Measurements from ENCODE around the gene CAMK1. TPM values are rescaled to one million over a fixed set of nuclear protein-coding genes. Genes with fewer than 3 reads are reported as not detected.

CAMK1 gene
- total RNA-seq, 2 experiments from 2014 or later = 0.74 to 1.1 TPM

DNA sequence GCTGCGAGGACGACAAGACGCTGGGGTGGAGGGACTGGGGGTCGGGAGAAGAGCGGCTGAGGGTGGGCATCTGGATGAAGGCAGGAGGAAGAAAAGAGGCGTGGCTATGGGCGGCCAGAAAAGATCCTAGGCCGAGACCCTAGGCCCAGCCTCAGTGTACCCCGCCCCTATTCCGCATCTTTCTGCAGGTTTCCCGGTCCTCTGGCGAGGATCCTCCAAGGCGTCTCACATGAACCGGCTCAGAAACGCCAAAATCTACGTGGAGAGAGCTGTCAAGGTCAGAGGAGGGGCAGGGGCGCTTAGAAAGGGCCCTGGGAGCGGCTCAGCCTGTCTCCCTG is 40.7 kb upstream of the CAMK1 start:
- DNase-seq = no peak
- intact Hi-C loops (cut with DNase I, micrococcal nuclease) = no loop called here
- H3K9me3 ChIP-seq (ENCODE audit: control insufficient read depth in 1 of 2, insufficient read depth in 1 of 2, low read length in 2 of 2) = no peaks in the 10 kb centered on the region
- peaks cover 35% of the 10 kb centered on the region for H3K4me1 ChIP-seq (ENCODE audit: insufficient read depth, low read length)
- H3K9me3 Mint-ChIP-seq = no peaks in the 10 kb centered on the region
- TF ChIP-seq, protein P1, sequence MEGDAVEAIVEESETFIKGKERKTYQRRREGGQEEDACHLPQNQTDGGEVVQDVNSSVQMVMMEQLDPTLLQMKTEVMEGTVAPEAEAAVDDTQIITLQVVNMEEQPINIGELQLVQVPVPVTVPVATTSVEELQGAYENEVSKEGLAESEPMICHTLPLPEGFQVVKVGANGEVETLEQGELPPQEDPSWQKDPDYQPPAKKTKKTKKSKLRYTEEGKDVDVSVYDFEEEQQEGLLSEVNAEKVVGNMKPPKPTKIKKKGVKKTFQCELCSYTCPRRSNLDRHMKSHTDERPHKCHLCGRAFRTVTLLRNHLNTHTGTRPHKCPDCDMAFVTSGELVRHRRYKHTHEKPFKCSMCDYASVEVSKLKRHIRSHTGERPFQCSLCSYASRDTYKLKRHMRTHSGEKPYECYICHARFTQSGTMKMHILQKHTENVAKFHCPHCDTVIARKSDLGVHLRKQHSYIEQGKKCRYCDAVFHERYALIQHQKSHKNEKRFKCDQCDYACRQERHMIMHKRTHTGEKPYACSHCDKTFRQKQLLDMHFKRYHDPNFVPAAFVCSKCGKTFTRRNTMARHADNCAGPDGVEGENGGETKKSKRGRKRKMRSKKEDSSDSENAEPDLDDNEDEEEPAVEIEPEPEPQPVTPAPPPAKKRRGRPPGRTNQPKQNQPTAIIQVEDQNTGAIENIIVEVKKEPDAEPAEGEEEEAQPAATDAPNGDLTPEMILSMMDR (IDR thresholded peaks at IDR 0.05) = no peak
- no peaks in the 10 kb centered on the region for H3K27me3 ChIP-seq (ENCODE audit: control insufficient read depth in 1 of 2, insufficient read depth in 2 of 2, low read length in 2 of 2)
- H3K27ac Mint-ChIP-seq = peak overlapping the region; percentile 70
- ChIA-PET CTCF (no interaction called here), POLR2A (interaction anchor here (1.4 to 5.9 kb wide), 5 partner anchors 18 to 122 kb away, joined by 6 to 64 read pairs (median 8); partner anchors contain the start of genes ARPC4, BRPF1, CRELD1 and JAGN1)
- H3K27me3 Mint-ChIP-seq = no peaks in the 10 kb centered on the region
- peaks cover 37% of the 10 kb centered on the region for H3K36me3 Mint-ChIP-seq (ENCODE audit: low read depth)
- H3K27ac ChIP-seq (ENCODE audit: low read depth in 1 of 2, low read length in 2 of 2) = peak overlapping the region in 1 of 2 donors; percentile 70
- H3K4me1 Mint-ChIP-seq (ENCODE audit: low read depth) = peaks cover 40% of the 10 kb centered on the region
- peak overlapping the region; percentile 85 for H3K4me3 Mint-ChIP-seq
- no peak for ATAC-seq (ENCODE audit: poor library complexity)
- H3K4me3 ChIP-seq (ENCODE audit: low read length) = peak overlapping the region; percentile 68
- peaks cover 24% of the 10 kb centered on the region for H3K36me3 ChIP-seq (ENCODE audit: insufficient read depth, low read length)

DNA sequence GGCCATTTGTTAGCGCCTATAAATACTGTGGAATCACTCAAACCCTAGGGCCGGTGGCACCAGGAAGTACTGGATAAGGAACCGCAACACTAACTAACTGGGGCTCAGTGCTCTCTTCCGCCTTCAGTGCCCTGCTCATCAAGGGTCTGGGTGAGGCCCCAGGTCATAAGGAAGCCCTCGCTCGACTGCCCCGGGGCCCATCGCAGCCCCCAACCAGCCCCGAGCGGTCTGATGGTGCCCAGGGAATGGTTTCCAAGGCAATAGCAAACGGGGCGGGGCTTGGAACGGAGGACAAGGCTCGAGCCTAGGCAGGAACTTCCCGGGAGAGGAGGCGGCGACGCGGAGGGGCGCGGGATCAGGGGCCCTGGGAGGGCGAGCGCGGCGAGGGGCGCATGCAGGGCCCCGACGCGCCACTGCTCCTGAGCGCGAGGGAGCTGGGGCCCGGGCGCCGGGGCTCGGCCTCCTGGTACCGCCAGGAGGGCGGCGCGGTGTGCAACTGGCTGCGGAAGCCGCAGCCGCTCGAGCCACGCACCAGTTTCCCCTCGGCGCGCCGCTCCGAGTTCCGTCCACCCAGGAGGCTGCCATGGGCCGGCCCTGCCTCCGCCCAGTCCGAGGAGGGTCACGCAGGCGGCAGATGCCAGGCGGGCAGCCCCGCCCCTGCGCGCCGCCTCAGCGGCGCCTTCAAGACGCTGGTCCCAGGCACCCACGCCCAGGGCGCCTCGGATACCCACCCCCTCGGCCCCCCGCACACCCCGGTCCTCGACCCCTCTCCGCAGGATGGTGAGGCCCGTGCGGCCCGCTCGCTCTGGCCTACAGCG is 40.1 kb upstream of the CAMK1 start, which contains the start of gene TTLL3:
TTLL3 (plus strand) TSS at position 648 of the 818 bp plus-strand sequence. CDS start 400 bp downstream, outside the sequence.
- peaks cover 30% of the 10 kb centered on the region for H3K36me3 ChIP-seq (ENCODE audit: insufficient read depth, low read length)
- H3K27ac Mint-ChIP-seq = peak within 1 kb of the TSS; percentile 83
- no peaks in the 10 kb centered on the region for H3K9me3 ChIP-seq (ENCODE audit: control insufficient read depth in 1 of 2, insufficient read depth in 1 of 2, low read length in 2 of 2)
- H3K4me3 Mint-ChIP-seq = peak within 1 kb of the TSS; percentile 88
- no peaks in the 10 kb centered on the region for H3K27me3 Mint-ChIP-seq
- peak within 1 kb of the TSS; percentile 68 for H3K4me3 ChIP-seq (ENCODE audit: low read length)
- ChIA-PET CTCF (interaction anchor here (1.3 to 1.5 kb wide), 2 partner anchors 17 to 83 kb away, joined by 5 to 8 read pairs; partner anchors contain the start of gene ARPC4), POLR2A (interaction anchor here (0.6 to 5.9 kb wide), 10 partner anchors 17 to 511 kb away, joined by 3 to 64 read pairs (median 6); partner anchors contain the start of genes ARPC4, BRPF1, CRELD1 and JAGN1)
- intact Hi-C loops (cut with DNase I, micrococcal nuclease) = loop anchor here (1.0 to 5.0 kb wide), 3 partner anchors 17 to 63 kb away; partner anchors contain the start of genes ARPC4 (in 2 of the 2), OGG1 (in 1 of the 2) and TADA3 (in 1 of the 2)
- H3K27ac ChIP-seq (ENCODE audit: low read depth in 1 of 2, low read length in 2 of 2) = peak within 1 kb of the TSS; percentile 70 to 85
- ATAC-seq (ENCODE audit: poor library complexity) = peak; percentile 66
- TF ChIP-seq, protein P1 (IDR thresholded peaks at IDR 0.05) = no peak
- H3K9me3 Mint-ChIP-seq = no peaks in the 10 kb centered on the region
- H3K4me1 ChIP-seq (ENCODE audit: insufficient read depth, low read length) = peaks cover 35% of the 10 kb centered on the region
- peak; percentile 22 to 72 (median 38) for DNase-seq
- H3K36me3 Mint-ChIP-seq (ENCODE audit: low read depth) = peaks cover 43% of the 10 kb centered on the region
- H3K4me1 Mint-ChIP-seq (ENCODE audit: low read depth) = peaks cover 40% of the 10 kb centered on the region
- H3K27me3 ChIP-seq (ENCODE audit: control insufficient read depth in 1 of 2, insufficient read depth in 2 of 2, low read length in 2 of 2) = no peaks in the 10 kb centered on the region

GRCh38 chr3:9809239-9809614 is 39.5 kb upstream of the CAMK1 start:
- peak in 4 of 14 experiments; percentile 4 to 37 (median 6) for DNase-seq
- peak overlapping the region; percentile 88 for H3K4me3 Mint-ChIP-seq
- peak overlapping the region; percentile 83 for H3K27ac Mint-ChIP-seq
- peaks cover 36% of the 10 kb centered on the region for H3K36me3 ChIP-seq (ENCODE audit: insufficient read depth, low read length)
- CTCF ChIA-PET = interaction anchor here (1.2 to 1.5 kb wide), 3 partner anchors 16 to 124 kb away, joined by 4 to 8 read pairs (median 5); partner anchors contain the start of gene ARPC4
- no peaks in the 10 kb centered on the region for H3K27me3 Mint-ChIP-seq
- peaks cover 40% of the 10 kb centered on the region for H3K4me1 Mint-ChIP-seq (ENCODE audit: low read depth)
- peak; percentile 9 for ATAC-seq (ENCODE audit: poor library complexity)
- H3K27me3 ChIP-seq (ENCODE audit: control insufficient read depth in 1 of 2, insufficient read depth in 2 of 2, low read length in 2 of 2) = no peaks in the 10 kb centered on the region
- peaks cover 35% of the 10 kb centered on the region for H3K4me1 ChIP-seq (ENCODE audit: insufficient read depth, low read length)
- peak overlapping the region; percentile 70 to 85 for H3K27ac ChIP-seq (ENCODE audit: low read depth in 1 of 2, low read length in 2 of 2)
- TF ChIP-seq, protein P1 (IDR thresholded peaks at IDR 0.05) = no peak
- no peaks in the 10 kb centered on the region for H3K9me3 Mint-ChIP-seq
- POLR2A ChIA-PET = interaction anchor here (0.6 to 5.9 kb wide), 11 partner anchors 17 to 512 kb away, joined by 3 to 64 read pairs (median 6); partner anchors contain the start of genes ARPC4, BRPF1, CRELD1 and JAGN1
- H3K4me3 ChIP-seq (ENCODE audit: low read length) = peak overlapping the region; percentile 68
- H3K36me3 Mint-ChIP-seq (ENCODE audit: low read depth) = peaks cover 49% of the 10 kb centered on the region
- intact Hi-C loops (cut with DNase I, micrococcal nuclease) = loop anchor here (1.0 to 5.0 kb wide), 3 partner anchors 16 to 62 kb away; partner anchors contain the start of genes ARPC4 (in 2 of the 2), OGG1 (in 1 of the 2) and TADA3 (in 1 of the 2)
- H3K9me3 ChIP-seq (ENCODE audit: control insufficient read depth in 1 of 2, insufficient read depth in 1 of 2, low read length in 2 of 2) = no peaks in the 10 kb centered on the region

Measured in CD4-positive, alpha-beta T cell (primary cell).